Stimulated activated CD4-positive, alpha-beta T cell treated with anti-CD3 and anti-CD28 coated beads, TNF-alpha, amount 100 ng/mL, for 1 hour (primary cell): Measurements from ENCODE around the gene CNBP.
"Not testable (repeated sequence)": the region's sequence is repeated elsewhere in the genome, so short reads cannot be mapped to it uniquely, and the experiment has no call there.

Experiments
- DNase-seq, 3 donors: peaks; one replicate each; pipeline ENCODE4 v3.0.0-alpha.2; 2020; ENCODE audit warnings: low read depth in 3 of 3, low spot score in 1 of 3

CNBP gene

GRCh38 chr3:129183569-129184395, at the start of gene CNBP:
Gene CNBP (minus strand): TSS chr3:129183896. CDS start chr3:129171757, 12,139 bp downstream.
- DNase-seq, result peak; percentile 76 to 86 (median 82)

- DNase-seq, result no peak
Measured at GRCh38 chr3:129231331-129232119, 47.8 kb upstream of the CNBP start.

GRCh38 chr3:129230311-129231019, 46.8 kb upstream of the CNBP start:
- DNase-seq, result no peak

GRCh38 chr3:129228891-129229585, 45.3 kb upstream of the CNBP start:
- DNase-seq, result no peak

GRCh38 chr3:129226374-129226773, 42.7 kb upstream of the CNBP start:
- no peak for DNase-seq

GRCh38 chr3:129224984-129225393, 41.3 kb upstream of the CNBP start:
- no peak for DNase-seq

- DNase-seq, result not testable (repeated sequence)
Measured at GRCh38 chr3:129224387-129224786, 40.7 kb upstream of the CNBP start.

GRCh38 chr3:129218742-129219141, 35.0 kb upstream of the CNBP start:
- no peak for DNase-seq

- DNase-seq, result no peak
Measured at GRCh38 chr3:129213238-129213637, 29.5 kb upstream of the CNBP start.

- no peak for DNase-seq
Measured at GRCh38 chr3:129211772-129212171, 28.1 kb upstream of the CNBP start.

GRCh38 chr3:129211345-129211744, 27.6 kb upstream of the CNBP start:
- DNase-seq, result no peak

GRCh38 chr3:129207479-129207878, 23.8 kb upstream of the CNBP start:
- DNase-seq, result no peak

- DNase-seq, result no peak
Measured at GRCh38 chr3:129205109-129205832, 21.6 kb upstream of the CNBP start.

- no peak for DNase-seq
Measured at GRCh38 chr3:129204473-129204872, 20.8 kb upstream of the CNBP start.

GRCh38 chr3:129199366-129199765, 15.7 kb upstream of the CNBP start:
- DNase-seq, result no peak

GRCh38 chr3:129197321-129197720, 13.6 kb upstream of the CNBP start:
- DNase-seq, result no peak

- no peak for DNase-seq
Measured at GRCh38 chr3:129196601-129197000, 12.9 kb upstream of the CNBP start.

- DNase-seq, result no peak
Measured at GRCh38 chr3:129195731-129196256, 12.1 kb upstream of the CNBP start.

GRCh38 chr3:129189793-129190192, 6.1 kb upstream of the CNBP start:
- DNase-seq, result not testable (repeated sequence)

GRCh38 chr3:129187857-129188256, 4.2 kb upstream of the CNBP start:
- no peak for DNase-seq
